Kidney (tissue), 14 donors: ENCODE results near the gene CLDN10. TPM values are rescaled to one million over a fixed set of nuclear protein-coding genes. Genes with fewer than 3 reads are reported as not detected.
A peak's percentile ranks its signal among the peaks of the same experiment; 100 is the strongest.

Source experiments
- DNase-seq, 5 donors: peaks; one replicate each; pipeline ENCODE4 v3.0.0-alpha.2; 2013 to 2020
- FAIRE-seq: peaks from 2 replicates; lab custom pipeline; 2012; peaks lifted over from hg19 to GRCh38; lab: Jason Lieb, UNC
- H3K27ac ChIP-seq, 2 donors: one replicate each; pipeline ENCODE4 v1.7.0; 2013; ENCODE audit warnings: low read depth in 2 of 2, low read length in 2 of 2, inconsistent platforms in 1 of 2
- H3K27me3 ChIP-seq: one replicate; pipeline ENCODE4 v1.7.1; 2013; ENCODE audit warnings: low read length, inconsistent platforms; ENCODE audit not compliant: control insufficient read depth, insufficient read depth
- H3K36me3 ChIP-seq, 3 donors: one replicate each; pipeline versions ENCODE4 v1.7.0 to v1.7.1; 2013; ENCODE audit warnings: low read length in 3 of 3, control low read depth in 1 of 3, inconsistent platforms in 1 of 3; ENCODE audit not compliant: insufficient read depth in 3 of 3, control insufficient read depth in 2 of 3
- H3K4me1 ChIP-seq, 3 donors: one replicate each; pipeline versions ENCODE4 v1.7.0 to v1.7.1; 2013; ENCODE audit warnings: low read length in 3 of 3, inconsistent platforms in 1 of 3, low read depth in 1 of 3; ENCODE audit not compliant: control insufficient read depth in 2 of 3, insufficient read depth in 2 of 3
- H3K4me3 ChIP-seq, 3 donors: one replicate each; pipeline versions ENCODE4 v1.7.0 to v1.8.1; 2013; ENCODE audit warnings: low read length in 3 of 3, control low read depth in 1 of 3, inconsistent platforms in 1 of 3
- H3K9ac ChIP-seq, 3 donors: one replicate each; pipeline versions ENCODE4 v1.7.0 to v1.7.1; 2013; ENCODE audit warnings: low read length in 3 of 3, control low read depth in 1 of 3, inconsistent platforms in 1 of 3
- H3K9me3 ChIP-seq, 3 donors: one replicate each; pipeline versions ENCODE4 v1.7.0 to v1.7.1; 2013; ENCODE audit warnings: low read length in 3 of 3, control low read depth in 1 of 3, inconsistent platforms in 1 of 3; ENCODE audit not compliant: control insufficient read depth in 2 of 3, insufficient read depth in 1 of 3
- intact Hi-C: fragments of 100-400 bp; cut with DNase I; formaldehyde crosslinking; loops from one replicate; pipeline ENCODE4 v1.11.1; 2022
- polyA plus RNA-seq: library from polyadenylated mRNA; stranded (reverse); fragments of 350-450 nt; fragmentation: Illumina TruSeq; extraction: RNeasy Lipid Tissue Mini Kit (QIAGEN cat#74804); gene quantifications from one replicate; pipeline ENCODE4 v1.2.3, GENCODE V29; 2014; ENCODE audit warnings: low read depth, low replicate concordance; ENCODE audit not compliant: insufficient read depth
- total RNA-seq: library from RNA; stranded (reverse); fragmentation: NEBNext Ultra II Directional; extraction: Animal tissue kit (Norgen Biotek cat#: 25700); gene quantifications from one replicate; pipeline ENCODE4 v1.2.1, GENCODE V29; 2021
- TF ChIP-seq, protein P1 (sequence below): IDR thresholded peaks from 3 replicates; pipeline ENCODE4 v1.5.1; 2012; ENCODE audit warnings: mild to moderate bottlenecking, moderate library complexity, borderline replicate concordance; ENCODE audit not compliant: insufficient read depth; ENCODE audit errors: extremely low read depth
- donor health status: control.
- donor health status: control.
- donor health status: control.
- donor health status: control.
- donor health status: control.
- donor health status: DM: yes; HTN: yes; CAD: no.
- donor health status: Normal renal cell carcinoma (clear cell type).

CLDN10 gene
- total and polyA plus RNA-seq, 2 donors from 2014 or later: 144 to 174 TPM

DNA sequence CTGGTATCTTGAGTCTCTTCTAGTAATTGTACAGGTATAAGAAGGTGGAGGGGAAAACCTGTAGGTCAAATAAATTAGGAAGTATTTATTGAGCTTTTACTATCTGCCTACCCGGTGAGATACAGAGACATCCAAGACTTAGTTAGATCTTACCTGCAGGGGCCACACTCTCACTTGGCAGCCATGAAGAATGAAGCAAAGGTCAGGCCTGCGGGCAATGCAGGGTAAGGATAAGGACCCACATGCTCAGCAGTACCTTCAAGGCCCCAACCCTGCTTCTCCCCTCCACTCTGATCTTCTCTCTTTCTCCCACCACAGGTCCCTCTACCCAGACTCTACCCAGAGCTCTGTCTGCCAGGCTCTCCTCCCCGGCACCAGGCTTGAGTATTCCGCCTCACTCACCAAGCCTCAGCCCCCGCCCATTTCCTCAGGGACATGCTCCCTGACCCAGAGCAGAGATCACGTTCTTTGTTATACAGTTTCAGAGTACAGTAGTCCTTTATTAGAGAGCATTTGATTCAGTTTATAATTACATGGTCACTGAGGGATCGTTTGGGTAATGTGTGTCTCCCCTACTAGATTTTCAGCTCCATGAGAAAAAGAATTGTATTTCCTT is 18.9 kb upstream of the CLDN10 start:
- no peaks in the 10 kb centered on the region for H3K36me3 ChIP-seq
- H3K4me3 ChIP-seq: peak overlapping the region in 1 of 3 donors; percentile 38
- intact Hi-C loops: no loop called here
- H3K9ac ChIP-seq: peak overlapping the region in 1 of 3 donors; percentile 61
- no peak for FAIRE-seq
- H3K27me3 ChIP-seq: no peaks in the 10 kb centered on the region
- peak; percentile 55 to 80 (median 69) for DNase-seq
- peak overlapping the region in 1 of 2 donors; percentile 68 for H3K27ac ChIP-seq
- peaks cover 0 to 20% (median 0%) of the 10 kb centered on the region in 3 donors for H3K4me1 ChIP-seq
- no peaks in the 10 kb centered on the region for H3K9me3 ChIP-seq
- TF ChIP-seq, protein P1, sequence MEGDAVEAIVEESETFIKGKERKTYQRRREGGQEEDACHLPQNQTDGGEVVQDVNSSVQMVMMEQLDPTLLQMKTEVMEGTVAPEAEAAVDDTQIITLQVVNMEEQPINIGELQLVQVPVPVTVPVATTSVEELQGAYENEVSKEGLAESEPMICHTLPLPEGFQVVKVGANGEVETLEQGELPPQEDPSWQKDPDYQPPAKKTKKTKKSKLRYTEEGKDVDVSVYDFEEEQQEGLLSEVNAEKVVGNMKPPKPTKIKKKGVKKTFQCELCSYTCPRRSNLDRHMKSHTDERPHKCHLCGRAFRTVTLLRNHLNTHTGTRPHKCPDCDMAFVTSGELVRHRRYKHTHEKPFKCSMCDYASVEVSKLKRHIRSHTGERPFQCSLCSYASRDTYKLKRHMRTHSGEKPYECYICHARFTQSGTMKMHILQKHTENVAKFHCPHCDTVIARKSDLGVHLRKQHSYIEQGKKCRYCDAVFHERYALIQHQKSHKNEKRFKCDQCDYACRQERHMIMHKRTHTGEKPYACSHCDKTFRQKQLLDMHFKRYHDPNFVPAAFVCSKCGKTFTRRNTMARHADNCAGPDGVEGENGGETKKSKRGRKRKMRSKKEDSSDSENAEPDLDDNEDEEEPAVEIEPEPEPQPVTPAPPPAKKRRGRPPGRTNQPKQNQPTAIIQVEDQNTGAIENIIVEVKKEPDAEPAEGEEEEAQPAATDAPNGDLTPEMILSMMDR: no peak

GRCh38 chr13:95535243-95535642 is 17.3 kb upstream of the CLDN10 start:
- Histone ChIP-seq H3K9ac (no peak overlapping the region), H3K4me3 (no peak overlapping the region), H3K27me3 (no peaks in the 10 kb centered on the region), H3K36me3 (no peaks in the 10 kb centered on the region), H3K9me3 (no peaks in the 10 kb centered on the region), H3K4me1 (peaks cover 0 to 20% (median 0%) of the 10 kb centered on the region in 3 donors), H3K27ac (no peak overlapping the region)
- FAIRE-seq (no peak), DNase-seq (no peak)
- TF ChIP-seq, protein P1: no peak
- intact Hi-C loops: no loop called here

GRCh38 chr13:95536632-95537241 is 15.8 kb upstream of the CLDN10 start:
- no peak overlapping the region for H3K4me3 ChIP-seq
- FAIRE-seq (peak; percentile 79), DNase-seq (peak in 2 of 5 donors; percentile 52 to 62)
- no peak overlapping the region for H3K27ac ChIP-seq
- H3K27me3 ChIP-seq: no peaks in the 10 kb centered on the region
- H3K36me3 ChIP-seq: no peaks in the 10 kb centered on the region
- TF ChIP-seq, protein P1: peak; percentile 38
- no peak overlapping the region for H3K9ac ChIP-seq
- H3K9me3 ChIP-seq: no peaks in the 10 kb centered on the region
- peaks cover 0 to 23% (median 5%) of the 10 kb centered on the region in 3 donors for H3K4me1 ChIP-seq
- intact Hi-C loops: no loop called here
